ENCODE data around the gene NXNL2.

DNA sequence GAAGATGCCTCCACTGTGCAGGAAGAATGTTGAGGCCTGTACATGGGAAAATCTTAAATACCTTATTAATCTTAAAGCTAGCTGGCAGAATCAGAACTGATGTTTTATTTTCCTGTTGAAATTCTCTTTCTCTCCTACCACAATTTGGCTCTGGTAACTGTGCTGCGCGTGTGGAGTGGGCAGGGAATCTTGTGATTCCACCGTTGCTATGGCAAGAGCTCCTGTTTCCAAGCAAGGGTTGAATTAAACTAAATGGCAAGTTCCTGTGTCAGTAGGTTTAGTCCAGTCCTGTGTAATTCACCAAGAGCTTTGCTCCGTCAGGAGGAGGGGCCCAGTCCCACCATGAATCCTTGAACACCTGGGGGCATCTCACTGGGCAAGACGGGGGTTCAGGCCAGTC lies 36.4 kb downstream of the NXNL2 start:
- no peak for TF ChIP-seq EZH2 (optimal IDR thresholded peaks at IDR 0.05; ENCODE audit: low read depth, low read length)
- TF ChIP-seq, protein P1, sequence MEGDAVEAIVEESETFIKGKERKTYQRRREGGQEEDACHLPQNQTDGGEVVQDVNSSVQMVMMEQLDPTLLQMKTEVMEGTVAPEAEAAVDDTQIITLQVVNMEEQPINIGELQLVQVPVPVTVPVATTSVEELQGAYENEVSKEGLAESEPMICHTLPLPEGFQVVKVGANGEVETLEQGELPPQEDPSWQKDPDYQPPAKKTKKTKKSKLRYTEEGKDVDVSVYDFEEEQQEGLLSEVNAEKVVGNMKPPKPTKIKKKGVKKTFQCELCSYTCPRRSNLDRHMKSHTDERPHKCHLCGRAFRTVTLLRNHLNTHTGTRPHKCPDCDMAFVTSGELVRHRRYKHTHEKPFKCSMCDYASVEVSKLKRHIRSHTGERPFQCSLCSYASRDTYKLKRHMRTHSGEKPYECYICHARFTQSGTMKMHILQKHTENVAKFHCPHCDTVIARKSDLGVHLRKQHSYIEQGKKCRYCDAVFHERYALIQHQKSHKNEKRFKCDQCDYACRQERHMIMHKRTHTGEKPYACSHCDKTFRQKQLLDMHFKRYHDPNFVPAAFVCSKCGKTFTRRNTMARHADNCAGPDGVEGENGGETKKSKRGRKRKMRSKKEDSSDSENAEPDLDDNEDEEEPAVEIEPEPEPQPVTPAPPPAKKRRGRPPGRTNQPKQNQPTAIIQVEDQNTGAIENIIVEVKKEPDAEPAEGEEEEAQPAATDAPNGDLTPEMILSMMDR (IDR thresholded peaks at IDR 0.05; ENCODE audit: low read length) = no peak

Data from MM.1S (cell line).